SKM-1 treated with dmso at 0.1 percent for 144 hours (cell line): ENCODE results near the gene TINCR.
"Not testable (repeated sequence)": the region's sequence is repeated elsewhere in the genome, so short reads cannot be mapped to it uniquely, and the experiment has no call there.

Experiments used
- DNase-seq: peaks from one replicate; lab custom pipeline; 2025; ENCODE audit not compliant: unreplicated experiment; lab: John Stamatoyannopoulos, UW

Gene TINCR

DNA sequence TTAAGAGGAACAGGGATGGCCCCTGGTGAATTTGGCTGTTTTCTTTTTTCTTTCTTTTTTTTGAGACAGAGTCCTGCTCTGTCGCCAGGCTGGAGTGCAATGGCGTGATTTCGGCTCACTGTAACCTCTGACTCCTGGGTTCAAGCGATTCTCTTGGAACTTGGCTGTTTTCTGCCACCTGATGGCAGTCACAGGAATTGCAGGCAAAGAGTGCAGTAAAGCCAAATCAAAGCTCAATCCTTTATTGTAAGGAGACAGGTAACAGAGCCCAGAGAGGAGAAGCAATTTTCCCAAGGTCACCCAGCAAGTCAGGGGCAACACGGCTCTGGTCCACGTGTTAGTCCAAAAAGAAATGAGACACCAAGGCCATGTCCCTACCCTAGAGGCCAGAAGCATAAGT, 6.2 kb downstream of the TINCR start:
- DNase-seq = no peak

GRCh38 chr19:5560156-5560555, 7.6 kb downstream of the TINCR start:
- DNase-seq = no peak

DNA sequence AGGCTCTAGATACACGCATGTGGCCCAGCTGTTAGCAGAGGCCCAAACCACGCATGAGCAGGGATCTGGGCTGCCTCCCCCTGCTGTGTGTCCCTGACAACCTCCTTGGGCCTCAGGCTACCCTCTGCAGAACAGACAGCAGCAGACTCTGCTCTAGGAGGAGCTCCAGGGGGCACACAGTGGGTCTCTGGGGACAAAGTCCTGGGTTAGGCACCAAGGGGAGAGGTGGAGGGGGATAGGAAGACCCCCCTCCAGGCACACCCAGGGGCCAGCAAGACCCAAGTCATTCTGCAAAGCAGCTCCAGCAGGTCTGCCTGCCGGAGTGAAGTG, 8.0 kb downstream of the TINCR start:
- DNase-seq = no peak

- DNase-seq = no peak
These were observed 9.6 kb downstream of the TINCR start for GRCh38 chr19:5558101-5558621.

- no peak for DNase-seq
These were observed 10.1 kb downstream of the TINCR start for GRCh38 chr19:5557691-5558090.

- no peak for DNase-seq
These were observed 12.9 kb downstream of the TINCR start for GRCh38 chr19:5554828-5555227.

GRCh38 chr19:5553892-5554291, 13.9 kb downstream of the TINCR start:
- DNase-seq = no peak

DNA sequence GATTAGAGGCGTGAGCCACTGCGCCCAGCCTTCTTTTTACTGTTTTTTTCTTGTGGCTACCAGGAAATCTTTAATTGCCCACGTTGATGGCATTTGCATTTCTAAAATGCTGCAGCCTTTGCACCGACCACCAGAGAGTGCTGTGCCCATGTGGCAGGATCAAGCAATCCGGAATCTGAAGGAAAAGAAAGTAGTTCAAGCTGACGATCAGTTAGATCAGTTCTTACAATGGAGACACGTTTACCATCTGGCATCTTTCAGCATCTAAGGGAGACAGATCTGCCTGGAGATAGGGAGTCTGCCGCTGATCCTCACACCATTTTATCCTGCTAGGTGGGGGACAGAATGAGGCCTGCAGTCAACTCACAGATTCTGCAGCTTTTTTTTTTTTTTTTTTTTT, 19.9 kb downstream of the TINCR start:
- no peak for DNase-seq

DNA sequence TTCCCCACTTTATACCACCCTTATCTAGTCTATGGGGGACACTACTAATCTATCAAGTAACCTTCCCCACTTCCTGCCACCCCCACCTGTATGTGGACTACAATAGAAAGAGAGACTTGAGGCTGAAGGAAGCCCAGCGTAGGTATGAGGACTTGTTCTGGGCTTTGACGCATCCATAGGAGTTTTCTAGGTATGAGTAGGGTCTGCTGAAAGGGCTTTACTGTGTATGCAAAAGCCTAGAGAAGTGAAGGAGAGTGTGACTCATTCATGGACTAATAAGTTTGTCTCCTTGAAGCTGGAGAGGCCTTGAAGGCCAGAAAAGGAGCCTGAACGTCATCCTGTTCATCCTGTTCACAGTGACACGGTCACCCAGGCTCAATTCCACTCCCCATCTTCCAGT, 21.8 kb downstream of the TINCR start:
- DNase-seq = no peak

GRCh38 chr19:5545051-5545450, 22.7 kb downstream of the TINCR start:
- no peak for DNase-seq

DNA sequence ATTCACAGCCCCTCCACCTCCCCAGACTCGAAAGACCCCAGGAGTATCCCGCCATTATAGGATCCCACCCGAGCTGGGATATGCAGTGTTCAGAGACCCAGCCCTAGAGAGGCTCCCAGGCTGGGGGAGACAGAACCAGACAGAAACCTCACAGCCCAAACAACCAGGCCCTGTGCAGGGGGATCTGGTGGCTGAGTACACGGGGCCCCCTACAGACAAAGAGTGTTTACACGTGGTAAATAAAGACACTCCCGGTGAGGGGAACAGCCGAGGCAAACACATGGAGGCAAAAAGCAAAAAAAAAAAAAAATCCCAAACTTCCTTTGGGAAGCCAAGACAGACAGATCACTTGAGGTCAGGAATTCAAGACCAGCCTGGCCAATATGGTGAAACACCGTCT, 25.1 kb downstream of the TINCR start:
- DNase-seq = no peak

- DNase-seq = no peak
These were observed 26.3 kb downstream of the TINCR start for GRCh38 chr19:5541456-5541855.

DNA sequence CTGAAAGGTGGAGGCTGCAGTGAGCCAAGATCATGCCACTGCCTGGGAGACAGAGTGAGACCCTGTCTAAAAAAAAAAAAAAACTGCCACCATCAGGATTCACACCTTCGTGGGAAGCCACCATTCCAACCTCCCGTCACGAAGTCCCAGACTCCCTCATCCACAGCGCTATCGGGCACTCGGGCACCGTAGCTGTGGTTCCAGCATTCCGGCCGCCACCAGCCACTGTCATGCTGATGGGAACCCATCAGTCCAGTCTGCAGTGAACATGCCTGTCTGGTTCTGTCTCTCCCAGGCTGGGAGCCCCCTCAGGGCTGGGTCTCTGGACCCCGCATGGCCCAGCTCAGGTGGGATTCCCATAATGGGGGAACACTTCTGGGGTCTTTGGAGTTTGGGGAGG, 27.5 kb downstream of the TINCR start:
- DNase-seq = no peak

DNA sequence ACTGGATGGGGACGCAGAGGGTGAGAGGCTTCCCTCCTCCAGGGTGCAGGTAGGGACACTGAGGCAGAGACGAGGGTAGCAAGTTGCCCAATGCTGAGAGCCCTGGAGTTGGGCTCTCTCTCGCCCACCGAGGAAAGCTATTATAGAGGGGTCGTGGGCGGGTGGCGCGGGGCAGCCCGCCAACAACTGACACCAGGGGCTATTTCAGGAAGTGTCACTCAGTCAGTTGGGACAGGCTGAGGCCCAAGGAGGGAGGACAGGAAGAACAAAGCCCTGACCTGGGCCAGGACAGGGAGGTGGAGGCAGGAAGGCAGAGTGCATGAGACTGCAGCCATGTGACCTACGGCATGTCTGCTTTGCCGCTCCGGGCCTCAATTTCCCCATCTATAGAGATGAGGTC, 29.9 kb downstream of the TINCR start:
- DNase-seq = no peak

DNA sequence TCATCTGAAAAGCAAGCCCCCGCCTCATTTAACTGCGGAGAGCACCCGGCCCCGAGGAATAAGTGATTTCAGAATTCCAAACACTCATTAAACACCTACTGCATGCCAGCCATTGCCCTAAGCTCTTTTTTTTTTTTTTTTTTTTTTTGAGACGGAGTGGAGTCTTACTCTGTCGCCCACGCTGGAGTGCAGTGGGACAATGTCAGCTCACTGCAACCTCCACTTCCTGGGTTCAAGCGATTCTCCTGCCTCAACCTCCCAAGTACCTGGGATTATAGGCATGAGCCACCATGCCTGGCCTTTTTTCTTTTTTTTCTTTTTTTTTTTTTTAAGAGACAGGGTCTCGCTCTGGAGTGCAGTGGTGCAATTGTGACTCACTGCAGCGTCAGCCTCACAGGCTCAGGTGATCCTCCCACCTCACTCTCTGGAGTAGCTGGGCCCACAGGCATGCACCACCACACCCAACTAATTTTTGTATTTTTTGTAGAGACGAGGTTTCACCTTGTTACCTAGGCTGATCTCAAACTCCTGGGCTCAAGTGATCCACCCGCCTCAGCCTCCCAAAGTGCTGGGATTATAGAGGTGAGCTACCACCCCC, 30.7 kb downstream of the TINCR start:
- not testable (repeated sequence) for DNase-seq

DNA sequence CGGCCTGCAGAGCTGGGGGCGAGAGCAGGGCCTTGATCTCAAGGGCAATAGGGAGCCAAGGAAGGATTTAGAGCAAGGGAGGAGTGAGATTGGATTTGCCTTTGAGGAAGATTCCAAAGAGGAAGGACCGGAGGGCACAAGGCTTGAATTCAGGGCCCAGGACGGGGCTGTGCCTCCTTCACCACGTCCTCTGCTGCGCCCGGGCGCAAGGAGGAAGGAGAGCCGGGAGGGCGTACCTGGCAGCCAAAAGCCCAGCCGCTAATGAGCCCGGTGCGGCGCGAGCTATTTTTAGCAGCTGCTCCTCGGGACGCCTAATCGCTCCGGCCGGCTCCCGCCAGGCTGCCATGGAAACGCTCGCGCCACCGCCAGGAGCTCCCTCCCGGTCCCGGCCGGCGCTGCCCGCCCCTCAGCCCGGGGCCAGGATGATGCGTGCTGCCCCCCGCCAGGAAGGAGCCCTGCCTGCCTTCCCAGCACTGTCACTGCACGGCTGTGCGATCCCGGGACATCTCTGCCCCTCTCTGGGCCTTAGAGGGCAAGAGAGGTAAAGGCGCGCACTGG, 31.3 kb downstream of the TINCR start:
- no peak for DNase-seq

DNA sequence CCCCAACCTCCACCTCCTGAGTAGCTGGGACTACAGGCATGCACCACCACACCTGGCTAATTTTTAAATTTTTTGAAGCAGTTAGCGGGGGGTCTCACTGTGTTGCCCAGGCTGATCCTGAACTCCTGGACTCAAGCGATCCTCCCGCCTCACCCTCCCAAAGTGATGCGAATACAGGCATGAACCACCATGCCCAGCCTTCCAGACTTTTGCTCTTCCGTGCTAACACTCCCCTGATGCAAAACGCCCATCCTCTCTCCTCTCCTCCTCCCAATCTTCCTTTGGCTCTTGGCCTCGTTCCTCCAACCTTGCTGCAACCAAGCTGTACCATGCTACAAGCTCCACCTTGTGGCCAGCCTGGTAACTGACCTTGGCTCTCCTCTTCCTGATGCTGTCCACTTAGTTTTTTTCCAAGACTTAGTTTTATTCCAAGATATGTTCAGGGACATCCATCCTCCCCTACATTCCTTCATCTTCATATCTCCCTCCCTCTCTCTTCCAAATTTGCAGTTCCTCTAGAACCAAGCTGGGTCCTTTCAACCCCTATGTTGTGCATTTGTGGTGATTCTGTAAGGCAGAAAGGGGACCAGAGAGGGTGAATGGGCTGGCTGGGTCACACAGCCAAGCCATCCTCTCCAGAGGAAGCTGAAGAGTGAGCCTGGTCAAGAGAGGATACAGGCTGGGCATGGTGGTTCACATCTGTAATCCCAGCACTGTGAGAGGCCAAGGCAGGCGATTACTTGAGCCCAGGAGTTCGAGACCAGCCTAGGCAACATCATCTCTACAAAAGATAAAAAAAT, 32.8 kb downstream of the TINCR start:
- DNase-seq = no peak

DNA sequence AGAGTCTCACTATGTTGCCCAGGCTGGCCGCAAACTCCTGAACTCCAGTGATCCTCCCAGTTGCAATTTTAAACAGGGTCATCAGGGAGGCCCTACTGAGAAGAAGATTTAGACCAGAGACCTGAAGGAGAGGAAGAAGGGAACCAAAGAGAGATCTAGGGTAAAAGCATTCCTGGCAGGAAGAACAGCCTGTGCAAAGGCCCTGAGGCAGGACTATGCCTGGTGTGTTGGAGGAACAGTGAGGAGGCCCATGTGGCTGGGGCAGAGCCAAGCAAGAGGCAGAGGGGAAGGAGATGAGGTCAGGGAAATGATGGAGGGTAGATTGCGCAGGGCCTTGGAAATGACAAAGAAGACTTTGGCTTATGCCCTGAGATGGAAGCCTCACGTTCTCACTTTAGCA, 34.5 kb downstream of the TINCR start:
- no peak for DNase-seq

DNA sequence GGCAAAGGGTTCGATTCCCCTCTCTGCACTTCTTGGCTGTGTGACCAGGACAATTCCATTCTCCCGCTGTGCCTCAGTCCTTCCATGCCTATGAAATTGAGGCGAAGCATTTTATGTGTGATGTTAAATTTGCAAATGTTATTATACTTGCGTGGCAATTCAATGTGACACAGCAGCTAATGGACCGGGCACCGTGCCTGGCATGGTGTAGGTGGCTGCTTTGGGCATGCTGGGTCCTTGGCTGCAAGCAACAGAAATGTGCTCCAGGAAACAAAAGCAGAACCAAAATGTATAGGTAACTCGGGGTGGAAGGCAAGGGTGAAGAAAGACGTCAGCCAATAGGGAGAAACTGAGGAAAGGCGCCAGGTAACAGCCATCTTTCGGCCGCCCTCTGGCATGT, 37.1 kb downstream of the TINCR start:
- no peak for DNase-seq

DNA sequence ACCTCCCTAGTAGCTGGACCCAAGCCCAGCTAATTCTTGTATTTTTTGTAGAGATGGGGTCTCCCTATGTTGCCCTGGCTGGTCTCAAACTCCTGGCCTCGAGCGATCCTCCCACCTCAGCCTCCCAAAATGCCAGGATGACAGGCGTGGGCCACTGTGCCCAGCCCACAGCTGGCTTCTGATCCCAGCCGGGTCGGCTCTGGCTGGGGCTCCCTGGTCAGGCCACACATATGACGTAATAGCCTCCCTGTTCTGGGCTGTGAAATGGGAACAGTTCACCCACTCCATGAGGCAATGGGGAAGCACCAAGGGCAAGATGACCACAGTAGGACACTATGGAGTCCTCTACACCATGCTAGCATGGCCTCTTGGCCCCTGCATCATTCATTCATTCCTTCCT, 41.1 kb downstream of the TINCR start:
- no peak for DNase-seq

DNA sequence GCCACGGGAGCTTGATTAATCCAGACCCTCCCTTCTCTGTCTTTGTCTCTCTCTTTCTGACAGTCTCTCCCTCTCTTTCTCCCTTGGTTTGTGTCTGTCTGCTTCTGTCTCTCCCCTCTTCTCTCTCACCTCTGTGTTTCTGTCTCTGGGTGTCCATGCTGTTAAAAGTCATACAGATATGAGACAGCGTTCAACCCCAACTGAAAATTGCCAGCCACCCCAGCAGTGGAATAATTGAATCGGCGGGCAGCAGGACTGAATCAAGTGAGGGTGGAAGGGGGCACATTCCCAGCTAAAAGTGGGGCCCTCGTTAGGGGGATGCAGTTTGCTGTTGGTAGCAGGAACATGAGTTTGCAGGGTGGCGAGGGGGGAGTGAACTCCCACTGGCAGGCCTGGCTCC, 43.7 kb downstream of the TINCR start:
- DNase-seq = no peak

GRCh38 chr19:5522106-5522505, 45.6 kb downstream of the TINCR start:
- DNase-seq = no peak

GRCh38 chr19:5520501-5520900, 47.3 kb downstream of the TINCR start:
- DNase-seq = no peak
